WTC11 (cell line): Measurements from ENCODE around the gene TMEM18. TPM values are rescaled to one million over a fixed set of nuclear protein-coding genes. Genes with fewer than 3 reads are reported as not detected.

Experiments
- ATAC-seq: fragments of 200-7000 bp; cut with Tn5 transposase; 2 replicates; pipeline ENCODE4 v1.10.0; 2021; ENCODE audit warnings: mild to moderate bottlenecking, moderate library complexity
- CTCF ChIA-PET: fragments of 300-600 bp; sonication (Branson Sonifier 250); formaldehyde crosslinking; loops from one replicate; lab custom pipeline; 2021; ENCODE audit warnings: antibody characterized with exemption; lab: Charles Lee
- POLR2A ChIA-PET: fragments of 350-600 bp; sonication (Branson Sonifier 250); formaldehyde crosslinking; loops from one replicate; lab custom pipeline; 2021; ENCODE audit warnings: antibody characterized with exemption; lab: Charles Lee
- DNase-seq: peaks from one replicate; pipeline ENCODE4 v3.0.0; 2021; ENCODE audit warnings: low spot score
- H3K27ac Mint-ChIP-seq: 2 replicates; pipeline ENCODE4 v1.8.0; 2021; ENCODE audit warnings: mixed read lengths
- H3K27me3 Mint-ChIP-seq: 2 replicates; pipeline ENCODE4 v1.8.0; 2021; ENCODE audit warnings: low read depth, mild to moderate bottlenecking, moderate library complexity, mixed read lengths
- H3K36me3 Mint-ChIP-seq: 2 replicates; pipeline ENCODE4 v1.8.0; 2021; ENCODE audit warnings: mixed read lengths
- H3K4me1 Mint-ChIP-seq: 2 replicates; pipeline ENCODE4 v1.8.0; 2022; ENCODE audit warnings: mixed read lengths
- H3K4me3 Mint-ChIP-seq: 2 replicates; pipeline ENCODE4 v1.8.0; 2021; ENCODE audit warnings: mild to moderate bottlenecking, moderate library complexity, mixed read lengths
- H3K9me3 Mint-ChIP-seq: 2 replicates; pipeline ENCODE4 v1.8.0; 2021; ENCODE audit warnings: mixed read lengths
- ELF4 ChIP-seq: sonication (generic); formaldehyde crosslinking; IDR thresholded peaks from 2 replicates; pipeline ENCODE4 v1.8.1; 2022; ENCODE audit warnings: low read depth, mild to moderate bottlenecking, moderate library complexity, missing genetic modification reagents
- ERG ChIP-seq: fragments of 250-450 bp; sonication (Bioruptor Pico); IDR thresholded peaks from 2 replicates; pipeline ENCODE4 v1.8.0; 2021; ENCODE audit warnings: mild to moderate bottlenecking
- HMGXB4 ChIP-seq: sonication (generic); formaldehyde crosslinking; IDR thresholded peaks from 2 replicates; pipeline ENCODE4 v1.8.1; 2023; ENCODE audit warnings: mild to moderate bottlenecking, moderate library complexity, missing genetic modification reagents
- NR1H2 ChIP-seq: sonication (generic); formaldehyde crosslinking; IDR thresholded peaks from 2 replicates; pipeline ENCODE4 v1.9.0; 2021; ENCODE audit warnings: mild to moderate bottlenecking, moderate library complexity, missing genetic modification reagents
- OVOL2 ChIP-seq: fragments of 250-450 bp; sonication (Bioruptor Pico); IDR thresholded peaks from 2 replicates; pipeline ENCODE4 v1.9.0; 2021; ENCODE audit warnings: mild to moderate bottlenecking, borderline replicate concordance
- SOX15 ChIP-seq: fragments of 250-450 bp; sonication (Bioruptor Pico); IDR thresholded peaks from 2 replicates; pipeline ENCODE4 v1.9.0; 2021; ENCODE audit warnings: mild to moderate bottlenecking
- ZNF423 ChIP-seq: fragments of 250-450 bp; sonication (Bioruptor Pico); IDR thresholded peaks from 2 replicates; pipeline ENCODE4 v2.1.2; 2022; ENCODE audit warnings: mild to moderate bottlenecking, moderate library complexity
- total RNA-seq: library from RNA; stranded (reverse); gene quantifications from 3 replicates; pipeline ENCODE4 v1.2.3, GENCODE V29; 2021
- TF ChIP-seq, protein P1 (sequence below): sonication (generic); formaldehyde crosslinking; IDR thresholded peaks from 2 replicates; pipeline ENCODE4 v1.8.1; 2023; ENCODE audit warnings: mild to moderate bottlenecking, missing genetic modification reagents, moderate library complexity
- TF ChIP-seq, protein P2 (sequence below): sonication (generic); formaldehyde crosslinking; IDR thresholded peaks from 2 replicates; pipeline ENCODE4 v1.8.1; 2022; ENCODE audit warnings: low read depth, missing genetic modification reagents, borderline replicate concordance
- TF ChIP-seq, protein P3 (sequence below): sonication (generic); formaldehyde crosslinking; IDR thresholded peaks from 2 replicates; pipeline ENCODE4 v1.8.1; 2023; ENCODE audit warnings: mild to moderate bottlenecking, missing genetic modification reagents

The TMEM18 gene
- total RNA-seq, 1 experiment from 2014 or later, result 24.0 TPM

DNA sequence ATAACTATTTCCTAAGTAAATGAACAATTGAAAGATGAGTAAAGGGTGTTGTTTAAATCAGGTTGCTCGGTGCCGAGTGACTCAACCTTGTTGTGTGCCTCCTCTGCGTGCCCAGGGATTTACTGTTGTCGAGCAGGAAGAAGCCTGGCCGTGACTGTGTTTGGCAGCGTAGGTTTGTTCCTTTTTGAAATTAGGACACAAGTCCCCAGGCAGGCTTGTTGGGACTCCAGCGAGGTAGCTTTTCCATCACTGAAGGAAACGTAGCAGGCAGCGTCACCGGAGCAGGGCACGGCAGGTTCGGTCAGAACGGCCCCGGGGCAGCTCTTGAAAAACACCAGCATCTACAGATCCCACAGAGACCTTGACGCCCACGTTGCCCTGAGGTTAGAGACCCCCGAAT lies 48.6 kb downstream of the TMEM18 start:
- peaks cover 4% of the 10 kb centered on the region for H3K9me3 Mint-ChIP-seq
- peaks cover 8% of the 10 kb centered on the region; the same call in 1 of the 2 replicates for H3K4me1 Mint-ChIP-seq
- TF ChIP-seq, protein P1, sequence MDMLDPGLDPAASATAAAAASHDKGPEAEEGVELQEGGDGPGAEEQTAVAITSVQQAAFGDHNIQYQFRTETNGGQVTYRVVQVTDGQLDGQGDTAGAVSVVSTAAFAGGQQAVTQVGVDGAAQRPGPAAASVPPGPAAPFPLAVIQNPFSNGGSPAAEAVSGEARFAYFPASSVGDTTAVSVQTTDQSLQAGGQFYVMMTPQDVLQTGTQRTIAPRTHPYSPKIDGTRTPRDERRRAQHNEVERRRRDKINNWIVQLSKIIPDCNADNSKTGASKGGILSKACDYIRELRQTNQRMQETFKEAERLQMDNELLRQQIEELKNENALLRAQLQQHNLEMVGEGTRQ (CRISPR knock-in tag), result no peak
- no peak for TF ChIP-seq ELF4 (CRISPR knock-in tag)
- CTCF ChIA-PET, result no interaction called here
- POLR2A ChIA-PET, result no interaction called here
- H3K27ac Mint-ChIP-seq, result no peak overlapping the region; the same call in 1 of the 2 replicates
- no peak overlapping the region for H3K4me3 Mint-ChIP-seq
- H3K36me3 Mint-ChIP-seq, result no peaks in the 10 kb centered on the region
- no peaks in the 10 kb centered on the region for H3K27me3 Mint-ChIP-seq
- ATAC-seq (no peak), DNase-seq (no peak)

DNA sequence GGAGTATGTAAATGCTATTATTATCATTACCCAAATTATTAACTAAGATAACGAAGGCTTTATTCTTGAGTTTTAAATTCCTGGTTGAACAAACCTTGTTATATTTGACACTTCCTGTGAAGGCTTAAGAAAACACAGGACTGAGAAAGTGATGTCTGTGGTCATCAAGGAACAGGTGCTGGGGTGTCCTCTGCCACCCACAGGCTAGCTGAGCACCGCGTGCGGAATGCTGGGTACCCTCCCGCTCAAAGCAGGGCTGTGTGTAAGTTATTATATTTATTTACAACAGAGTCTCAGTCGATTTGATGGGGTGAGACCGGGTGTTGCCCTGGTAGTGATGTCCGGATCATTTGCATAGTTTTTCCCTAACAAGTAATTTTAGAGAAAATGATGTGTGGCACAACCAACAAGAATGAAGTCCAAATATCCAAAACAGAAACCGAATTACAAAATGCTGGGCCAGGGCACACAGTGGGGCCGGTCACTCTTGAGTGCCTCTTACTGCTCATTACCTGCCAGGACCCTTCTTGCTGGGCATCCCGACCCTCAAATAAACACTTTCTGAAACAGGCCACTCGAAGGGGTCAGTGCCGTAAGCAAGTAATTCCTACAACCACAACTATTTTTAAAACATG lies 49.2 kb downstream of the TMEM18 start:
- no peak for TF ChIP-seq NR1H2 (CRISPR knock-in tag)
- no peak for TF ChIP-seq HMGXB4 (CRISPR knock-in tag)
- TF ChIP-seq SOX15 (CRISPR knock-in tag), result no peak
- no peak for TF ChIP-seq ERG (CRISPR knock-in tag)
- TF ChIP-seq, protein P2, sequence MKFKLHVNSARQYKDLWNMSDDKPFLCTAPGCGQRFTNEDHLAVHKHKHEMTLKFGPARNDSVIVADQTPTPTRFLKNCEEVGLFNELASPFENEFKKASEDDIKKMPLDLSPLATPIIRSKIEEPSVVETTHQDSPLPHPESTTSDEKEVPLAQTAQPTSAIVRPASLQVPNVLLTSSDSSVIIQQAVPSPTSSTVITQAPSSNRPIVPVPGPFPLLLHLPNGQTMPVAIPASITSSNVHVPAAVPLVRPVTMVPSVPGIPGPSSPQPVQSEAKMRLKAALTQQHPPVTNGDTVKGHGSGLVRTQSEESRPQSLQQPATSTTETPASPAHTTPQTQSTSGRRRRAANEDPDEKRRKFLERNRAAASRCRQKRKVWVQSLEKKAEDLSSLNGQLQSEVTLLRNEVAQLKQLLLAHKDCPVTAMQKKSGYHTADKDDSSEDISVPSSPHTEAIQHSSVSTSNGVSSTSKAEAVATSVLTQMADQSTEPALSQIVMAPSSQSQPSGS, result no peak
- no peak for TF ChIP-seq OVOL2 (CRISPR knock-in tag)
- no peak for ATAC-seq
- Mint-ChIP-seq H3K4me1 (peaks cover 8% of the 10 kb centered on the region; the same call in 1 of the 2 replicates), H3K36me3 (no peaks in the 10 kb centered on the region), H3K9me3 (peaks cover 4% of the 10 kb centered on the region), H3K4me3 (no peak overlapping the region), H3K27me3 (no peaks in the 10 kb centered on the region), H3K27ac (no peak overlapping the region)
- DNase-seq, result no peak
- CTCF ChIA-PET, result no interaction called here
- POLR2A ChIA-PET, result no interaction called here

GRCh38 chr2:627340-627709 lies 49.9 kb downstream of the TMEM18 start:
- Mint-ChIP-seq H3K27me3 (no peaks in the 10 kb centered on the region), H3K4me3 (no peak overlapping the region), H3K9me3 (peaks cover 4% of the 10 kb centered on the region), H3K36me3 (no peaks in the 10 kb centered on the region), H3K4me1 (peaks cover 8% of the 10 kb centered on the region; the same call in 1 of the 2 replicates), H3K27ac (no peak overlapping the region)
- CTCF ChIA-PET, result no interaction called here
- DNase-seq (no peak), ATAC-seq (no peak)
- POLR2A ChIA-PET, result no interaction called here
- 0 out of 2 replicates have a peak, but pooled peaks have one; percentile 7 for TF ChIP-seq ZNF423
- TF ChIP-seq, protein P3, sequence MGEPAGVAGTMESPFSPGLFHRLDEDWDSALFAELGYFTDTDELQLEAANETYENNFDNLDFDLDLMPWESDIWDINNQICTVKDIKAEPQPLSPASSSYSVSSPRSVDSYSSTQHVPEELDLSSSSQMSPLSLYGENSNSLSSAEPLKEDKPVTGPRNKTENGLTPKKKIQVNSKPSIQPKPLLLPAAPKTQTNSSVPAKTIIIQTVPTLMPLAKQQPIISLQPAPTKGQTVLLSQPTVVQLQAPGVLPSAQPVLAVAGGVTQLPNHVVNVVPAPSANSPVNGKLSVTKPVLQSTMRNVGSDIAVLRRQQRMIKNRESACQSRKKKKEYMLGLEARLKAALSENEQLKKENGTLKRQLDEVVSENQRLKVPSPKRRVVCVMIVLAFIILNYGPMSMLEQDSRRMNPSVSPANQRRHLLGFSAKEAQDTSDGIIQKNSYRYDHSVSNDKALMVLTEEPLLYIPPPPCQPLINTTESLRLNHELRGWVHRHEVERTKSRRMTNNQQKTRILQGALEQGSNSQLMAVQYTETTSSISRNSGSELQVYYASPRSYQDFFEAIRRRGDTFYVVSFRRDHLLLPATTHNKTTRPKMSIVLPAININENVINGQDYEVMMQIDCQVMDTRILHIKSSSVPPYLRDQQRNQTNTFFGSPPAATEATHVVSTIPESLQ (CRISPR knock-in tag), result no peak
- TF ChIP-seq, all 79 proteins: peak for 1
